Renal cortical epithelial cell (primary cell): Measurements from ENCODE around the gene SLC10A7. TPM values are rescaled to one million over a fixed set of nuclear protein-coding genes. Genes with fewer than 3 reads are reported as not detected.
"Not testable (repeated sequence)": the region's sequence is repeated elsewhere in the genome, so short reads cannot be mapped to it uniquely, and the experiment has no call there.

Experiments used
- DNase-seq: peaks from one replicate; pipeline ENCODE4 v3.0.0-alpha.2; 2011; ENCODE audit warnings: low read depth
- total RNA-seq: library from RNA; depleted of rRNA; stranded (reverse); fragments of >200 nt; gene quantifications from 2 replicates; pipeline ENCODE4 v1.2.3, GENCODE V29; 2014

Gene SLC10A7
- total RNA-seq, 1 donor from 2014 or later, result 8.7 TPM

DNA sequence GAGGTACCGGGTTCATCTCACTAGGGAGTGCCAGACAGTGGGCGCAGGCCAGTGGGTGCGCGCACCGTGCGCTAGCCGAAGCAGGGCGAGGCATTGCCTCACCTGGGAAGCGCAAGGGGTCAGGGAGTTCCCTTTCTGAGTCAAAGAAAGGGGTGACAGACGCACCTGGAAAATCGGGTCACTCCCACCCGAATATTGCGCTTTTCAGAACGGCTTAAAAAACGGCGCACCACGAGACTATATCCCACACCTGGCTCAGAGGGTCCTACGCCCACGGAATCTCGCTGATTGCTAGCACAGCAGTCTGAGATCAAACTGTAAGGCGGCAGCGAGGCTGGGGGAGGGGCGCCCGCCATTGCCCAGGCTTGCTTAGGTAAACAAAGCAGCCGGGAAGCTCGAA, 171.6 kb downstream of the SLC10A7 start:
- DNase-seq, result not testable (repeated sequence)

- DNase-seq, result no peak
Measured at GRCh38 chr4:146349306-146349705, 172.4 kb downstream of the SLC10A7 start.

GRCh38 chr4:146347822-146348221, 173.9 kb downstream of the SLC10A7 start:
- DNase-seq, result no peak

- no peak for DNase-seq
Measured at GRCh38 chr4:146346276-146346675, 175.5 kb downstream of the SLC10A7 start.

DNA sequence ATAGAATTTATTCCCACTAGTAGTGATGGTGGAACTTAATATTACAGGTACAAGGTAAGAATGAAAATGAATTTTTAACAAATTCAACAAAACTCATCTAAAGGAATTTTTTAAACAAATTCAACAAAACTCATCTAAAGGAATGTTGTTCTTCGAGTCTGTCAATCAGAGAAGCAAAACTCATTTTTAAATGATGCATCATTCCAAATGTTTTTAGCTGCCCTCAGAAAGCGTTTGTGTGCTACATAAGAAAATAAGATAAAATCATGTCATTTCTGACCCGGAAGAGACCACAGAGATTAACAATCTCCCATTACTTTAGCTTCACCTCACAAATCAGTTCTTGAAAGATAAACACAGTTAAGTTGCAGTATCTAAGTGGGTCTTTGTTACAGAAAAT, 178.0 kb downstream of the SLC10A7 start:
- no peak for DNase-seq

DNA sequence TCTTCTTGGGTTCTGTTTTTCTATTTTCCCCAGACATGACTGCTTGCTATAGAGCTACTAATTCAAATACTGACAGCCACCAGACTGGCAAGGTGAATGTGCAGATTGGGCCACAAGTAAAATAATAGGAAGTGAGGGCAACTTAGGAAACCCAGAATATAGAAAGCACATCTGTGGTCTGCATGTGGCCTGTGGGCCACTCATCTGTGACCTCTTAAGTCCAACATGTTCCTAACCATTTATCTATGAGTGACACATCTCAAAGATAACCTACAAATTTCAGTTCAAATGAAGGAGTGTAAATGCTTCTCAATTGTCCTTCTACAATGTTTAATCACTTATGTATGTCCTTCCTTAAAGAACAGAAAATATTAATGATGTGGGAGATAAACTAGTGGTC, 178.5 kb downstream of the SLC10A7 start:
- no peak for DNase-seq

DNA sequence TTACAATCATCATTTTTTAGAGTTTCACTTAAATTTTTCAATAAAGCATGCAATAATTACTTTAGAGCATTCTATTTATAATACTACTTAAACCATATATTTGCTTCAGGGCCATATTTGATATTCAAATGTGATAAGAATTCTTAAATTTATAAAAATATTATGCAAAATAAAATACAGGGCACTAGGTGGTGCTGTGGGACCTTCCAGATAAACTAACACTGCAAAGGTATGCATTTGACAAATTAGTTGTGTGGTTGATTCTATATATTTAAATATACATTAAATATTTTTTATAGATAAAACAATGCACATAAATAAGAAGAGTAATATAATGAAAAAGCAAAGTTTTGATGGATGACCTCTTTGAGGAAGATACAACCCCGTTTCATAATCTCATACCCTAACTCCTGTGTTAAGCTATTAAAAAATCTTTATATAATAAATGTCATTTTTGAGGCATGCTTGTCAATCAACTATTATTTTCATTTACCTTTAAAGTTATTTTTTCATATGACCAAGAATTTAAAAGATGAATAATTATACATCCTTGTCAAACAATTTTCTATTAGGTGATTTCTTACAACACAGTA, 179.0 kb downstream of the SLC10A7 start:
- DNase-seq, result peak; percentile 27

GRCh38 chr4:146340798-146341197, 180.9 kb downstream of the SLC10A7 start:
- peak; percentile 55 for DNase-seq

DNA sequence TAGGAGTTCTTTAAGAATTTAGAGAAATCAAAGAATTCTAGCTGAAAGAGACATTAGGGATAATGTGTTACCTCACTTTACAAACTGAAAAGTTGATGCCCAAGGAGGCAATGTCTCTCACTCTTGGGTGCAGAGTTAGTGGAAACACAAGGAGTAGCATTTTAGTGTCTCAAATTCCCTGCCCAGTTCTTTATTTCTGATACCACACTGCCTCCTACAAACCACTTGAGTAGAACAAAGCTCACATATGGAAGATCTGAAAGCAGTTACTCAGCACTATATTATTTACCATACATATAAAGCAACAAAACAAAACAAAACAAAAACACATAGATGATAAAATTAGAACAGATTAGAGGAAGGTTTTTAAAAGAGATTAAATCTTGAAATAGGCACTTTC, 183.2 kb downstream of the SLC10A7 start:
- DNase-seq, result no peak

- no peak for DNase-seq
Measured at GRCh38 chr4:146336410-146336807, 185.3 kb downstream of the SLC10A7 start.

GRCh38 chr4:146335763-146336409, 185.9 kb downstream of the SLC10A7 start:
- DNase-seq, result peak; percentile 72

DNA sequence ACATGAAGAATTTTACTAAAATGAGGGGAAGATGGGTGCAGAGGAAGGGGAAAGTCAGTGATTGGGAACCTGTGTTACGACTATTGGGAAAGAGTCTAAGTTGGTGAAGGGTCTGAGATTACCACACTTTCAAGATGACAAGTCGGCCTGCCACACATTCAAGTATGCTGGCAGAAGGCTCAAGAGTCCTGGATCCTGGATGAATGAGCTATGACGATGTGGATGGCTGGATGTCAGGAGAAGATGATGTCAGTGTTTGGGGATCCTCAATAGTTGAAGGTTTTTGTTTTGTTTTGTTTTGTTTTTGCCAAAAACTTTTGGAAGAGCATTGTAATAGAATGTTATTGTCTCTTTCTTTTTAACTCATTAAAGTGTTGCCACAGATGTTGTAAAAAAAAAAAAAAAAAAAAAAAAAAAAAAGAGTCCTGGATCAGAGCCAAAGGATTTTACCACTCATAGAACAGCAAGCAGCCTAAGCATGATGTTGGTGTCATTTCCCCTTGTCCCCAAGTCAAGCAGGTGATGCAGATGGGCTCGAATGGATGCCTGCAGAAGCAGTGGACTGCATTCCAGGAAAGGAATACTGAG, 186.8 kb downstream of the SLC10A7 start:
- no peak for DNase-seq

- DNase-seq, result no peak
Measured at GRCh38 chr4:146333895-146334262, 187.9 kb downstream of the SLC10A7 start.

DNA sequence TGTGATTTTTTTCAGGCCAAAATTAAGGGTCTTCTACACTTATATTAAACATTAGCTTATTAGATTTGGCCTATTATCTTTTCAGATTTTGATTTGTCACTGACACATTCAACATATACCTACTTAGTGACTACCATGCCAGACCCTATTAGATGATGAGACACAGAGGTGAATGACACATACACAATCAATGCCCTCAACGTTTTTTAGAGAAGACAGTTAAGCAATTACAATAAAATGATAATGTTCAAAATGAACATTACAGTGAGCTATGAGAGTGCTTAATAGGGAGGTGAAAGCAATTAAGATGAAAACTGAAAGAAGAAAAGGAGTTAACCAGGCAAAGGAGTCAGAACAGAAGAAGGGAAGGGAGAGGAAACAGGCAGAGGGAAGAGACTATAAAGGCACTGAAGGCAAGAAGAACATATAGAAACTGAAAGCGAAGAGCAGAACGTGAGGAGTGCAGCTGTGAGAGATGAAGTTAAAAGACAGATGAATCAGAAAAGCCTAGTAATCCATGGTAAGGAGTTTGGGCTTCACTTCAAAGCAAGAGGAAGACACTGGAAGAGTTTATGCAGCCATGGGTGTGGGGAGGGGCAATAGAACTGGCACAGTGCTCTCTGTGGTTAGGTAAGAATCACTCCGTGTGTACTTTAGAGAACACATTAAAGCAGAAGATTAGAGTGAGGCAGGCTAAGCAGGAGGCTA, 188.4 kb downstream of the SLC10A7 start:
- DNase-seq, result peak; percentile 71

GRCh38 chr4:146330392-146330791, 191.3 kb downstream of the SLC10A7 start:
- DNase-seq, result no peak

- DNase-seq, result peak; percentile 85
Measured at GRCh38 chr4:146329050-146329716, 192.6 kb downstream of the SLC10A7 start.

GRCh38 chr4:146327859-146328650, 193.7 kb downstream of the SLC10A7 start:
- DNase-seq, result no peak

- DNase-seq, result no peak
Measured at GRCh38 chr4:146318894-146319293, 202.8 kb downstream of the SLC10A7 start.

GRCh38 chr4:146317783-146318182, 204.0 kb downstream of the SLC10A7 start:
- no peak for DNase-seq

GRCh38 chr4:146315184-146315583, 206.6 kb downstream of the SLC10A7 start:
- no peak for DNase-seq

DNA sequence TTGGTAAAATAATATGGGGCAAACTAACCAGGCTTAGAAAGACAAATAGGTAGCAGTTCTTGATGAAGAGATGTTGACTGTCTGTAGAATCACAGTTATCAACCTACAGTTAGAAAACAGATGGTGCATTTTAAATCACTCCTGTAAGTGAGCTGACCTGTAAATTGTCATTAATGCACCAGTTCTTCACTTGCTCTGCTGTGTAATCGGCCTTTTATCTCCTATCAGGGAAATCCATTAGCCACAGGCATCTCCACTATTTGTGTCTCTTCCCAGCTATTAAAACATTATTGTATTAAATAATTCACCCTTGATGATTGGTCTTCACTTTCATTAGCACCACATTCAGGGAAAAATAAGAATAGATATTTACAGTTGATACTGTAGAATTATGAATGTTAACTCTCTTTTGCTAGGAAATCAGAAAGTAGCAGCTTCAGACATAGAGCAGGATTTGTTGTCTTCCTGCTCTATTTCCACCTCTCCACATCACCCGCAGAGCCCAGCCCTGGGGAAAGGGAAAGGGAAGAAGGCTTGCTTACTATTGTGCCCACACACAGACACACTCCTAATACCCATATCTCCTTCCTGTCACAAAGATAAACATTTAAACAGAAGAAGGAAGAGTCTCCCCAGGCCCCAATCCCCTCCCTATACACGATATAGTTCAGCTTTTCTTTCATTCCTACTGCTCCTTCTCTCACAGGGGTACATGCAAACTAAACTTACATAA, 210.3 kb downstream of the SLC10A7 start:
- DNase-seq, result no peak
